Panc1 (cell line): ENCODE results near the gene SLC22A23.

Source experiments
- POLR2AphosphoS5 ChIP-seq: IDR thresholded peaks from 2 replicates; pipeline ENCODE4 v1.6.1; 2012; ENCODE audit warnings: mild to moderate bottlenecking, low read depth, low read length, moderate library complexity
- TF ChIP-seq, protein P1 (sequence below): fragments of 450-650 bp; IDR thresholded peaks from 2 replicates; pipeline ENCODE4 v1.5.1; 2017; ENCODE audit warnings: mild to moderate bottlenecking
- TF ChIP-seq, protein P2 (sequence below), 2 experiments: IDR thresholded peaks; 2 replicates each; pipeline ENCODE4 v1.6.1; 2011 to 2012; ENCODE audit warnings: low read depth in 2 of 2, control low read depth in 1 of 2, low read length in 1 of 2, mild to moderate bottlenecking in 1 of 2, moderate library complexity in 1 of 2; ENCODE audit not compliant: insufficient read depth in 1 of 2

DNA sequence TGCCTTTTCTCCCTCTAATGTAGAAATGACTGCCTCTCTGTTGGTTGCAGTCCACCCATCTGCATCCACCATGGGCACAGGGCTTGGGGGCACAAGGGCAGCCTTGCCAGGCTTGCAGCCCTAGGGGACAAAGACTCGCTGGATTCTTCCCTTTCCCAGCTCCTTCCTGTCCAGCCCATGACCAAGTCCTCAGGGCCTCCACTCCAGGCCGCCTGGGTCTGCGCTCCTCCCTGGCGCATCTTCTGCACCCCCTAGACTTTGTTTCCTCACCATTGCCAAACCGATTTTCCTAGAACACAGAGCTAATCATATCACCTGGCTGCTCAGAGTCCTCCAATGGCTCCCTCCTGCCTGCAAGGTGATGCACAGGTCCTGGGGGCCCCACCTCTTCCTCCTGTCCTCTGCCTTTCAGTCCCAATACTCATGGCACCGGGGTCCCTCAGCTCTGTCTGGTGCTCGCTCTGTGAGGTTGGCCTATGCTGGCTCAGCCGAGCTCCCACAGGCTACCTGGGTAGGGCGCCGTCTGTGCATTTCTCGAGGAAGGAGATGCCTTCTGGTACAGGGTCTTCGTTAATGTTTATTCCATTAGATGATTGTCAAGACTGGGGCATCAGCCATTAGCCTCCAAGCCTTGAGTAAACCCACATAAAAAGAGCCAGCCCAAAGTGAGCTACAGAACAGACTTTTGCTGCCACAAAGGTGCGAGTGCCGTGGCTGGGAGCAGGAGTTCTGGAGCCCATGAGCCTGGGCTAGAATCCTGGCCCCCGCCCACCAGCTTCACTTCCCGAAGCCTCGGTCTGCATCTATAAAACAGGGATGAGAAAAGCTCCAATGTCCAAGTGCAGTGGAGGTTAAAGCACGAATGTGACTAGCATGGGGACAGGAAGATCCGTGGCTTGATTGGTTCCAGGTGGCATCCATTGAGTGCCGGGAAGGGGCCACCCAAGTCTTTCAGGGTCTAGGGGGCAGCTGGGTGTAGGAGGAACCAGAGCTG, 180.4 kb downstream of the SLC22A23 start:
- TF ChIP-seq, protein P1, sequence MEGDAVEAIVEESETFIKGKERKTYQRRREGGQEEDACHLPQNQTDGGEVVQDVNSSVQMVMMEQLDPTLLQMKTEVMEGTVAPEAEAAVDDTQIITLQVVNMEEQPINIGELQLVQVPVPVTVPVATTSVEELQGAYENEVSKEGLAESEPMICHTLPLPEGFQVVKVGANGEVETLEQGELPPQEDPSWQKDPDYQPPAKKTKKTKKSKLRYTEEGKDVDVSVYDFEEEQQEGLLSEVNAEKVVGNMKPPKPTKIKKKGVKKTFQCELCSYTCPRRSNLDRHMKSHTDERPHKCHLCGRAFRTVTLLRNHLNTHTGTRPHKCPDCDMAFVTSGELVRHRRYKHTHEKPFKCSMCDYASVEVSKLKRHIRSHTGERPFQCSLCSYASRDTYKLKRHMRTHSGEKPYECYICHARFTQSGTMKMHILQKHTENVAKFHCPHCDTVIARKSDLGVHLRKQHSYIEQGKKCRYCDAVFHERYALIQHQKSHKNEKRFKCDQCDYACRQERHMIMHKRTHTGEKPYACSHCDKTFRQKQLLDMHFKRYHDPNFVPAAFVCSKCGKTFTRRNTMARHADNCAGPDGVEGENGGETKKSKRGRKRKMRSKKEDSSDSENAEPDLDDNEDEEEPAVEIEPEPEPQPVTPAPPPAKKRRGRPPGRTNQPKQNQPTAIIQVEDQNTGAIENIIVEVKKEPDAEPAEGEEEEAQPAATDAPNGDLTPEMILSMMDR: no peak
- TF ChIP-seq, protein P2, sequence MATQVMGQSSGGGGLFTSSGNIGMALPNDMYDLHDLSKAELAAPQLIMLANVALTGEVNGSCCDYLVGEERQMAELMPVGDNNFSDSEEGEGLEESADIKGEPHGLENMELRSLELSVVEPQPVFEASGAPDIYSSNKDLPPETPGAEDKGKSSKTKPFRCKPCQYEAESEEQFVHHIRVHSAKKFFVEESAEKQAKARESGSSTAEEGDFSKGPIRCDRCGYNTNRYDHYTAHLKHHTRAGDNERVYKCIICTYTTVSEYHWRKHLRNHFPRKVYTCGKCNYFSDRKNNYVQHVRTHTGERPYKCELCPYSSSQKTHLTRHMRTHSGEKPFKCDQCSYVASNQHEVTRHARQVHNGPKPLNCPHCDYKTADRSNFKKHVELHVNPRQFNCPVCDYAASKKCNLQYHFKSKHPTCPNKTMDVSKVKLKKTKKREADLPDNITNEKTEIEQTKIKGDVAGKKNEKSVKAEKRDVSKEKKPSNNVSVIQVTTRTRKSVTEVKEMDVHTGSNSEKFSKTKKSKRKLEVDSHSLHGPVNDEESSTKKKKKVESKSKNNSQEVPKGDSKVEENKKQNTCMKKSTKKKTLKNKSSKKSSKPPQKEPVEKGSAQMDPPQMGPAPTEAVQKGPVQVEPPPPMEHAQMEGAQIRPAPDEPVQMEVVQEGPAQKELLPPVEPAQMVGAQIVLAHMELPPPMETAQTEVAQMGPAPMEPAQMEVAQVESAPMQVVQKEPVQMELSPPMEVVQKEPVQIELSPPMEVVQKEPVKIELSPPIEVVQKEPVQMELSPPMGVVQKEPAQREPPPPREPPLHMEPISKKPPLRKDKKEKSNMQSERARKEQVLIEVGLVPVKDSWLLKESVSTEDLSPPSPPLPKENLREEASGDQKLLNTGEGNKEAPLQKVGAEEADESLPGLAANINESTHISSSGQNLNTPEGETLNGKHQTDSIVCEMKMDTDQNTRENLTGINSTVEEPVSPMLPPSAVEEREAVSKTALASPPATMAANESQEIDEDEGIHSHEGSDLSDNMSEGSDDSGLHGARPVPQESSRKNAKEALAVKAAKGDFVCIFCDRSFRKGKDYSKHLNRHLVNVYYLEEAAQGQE (IDR thresholded peaks at IDR 0.05; ENCODE audit: insufficient read depth in 1 of 2, low read depth in 2 of 2, low read length in 1 of 2): no peak
- TF ChIP-seq POLR2AphosphoS5: no peak
